CD4-positive, alpha-beta T cell treated with Interleukin-6 for 4 hours (primary cell): ENCODE measurements around the gene KIR2DL4.
"Not testable (repeated sequence)": the region's sequence is repeated elsewhere in the genome, so short reads cannot be mapped to it uniquely, and the experiment has no call there.

Experiments used
- DNase-seq: peaks from one replicate; pipeline ENCODE4 v3.0.0-alpha.2; 2020; ENCODE audit warnings: mixed read lengths

KIR2DL4 gene

GRCh38 chr19:54805665-54806515 is 2.5 kb downstream of the KIR2DL4 start:
- no peak for DNase-seq

GRCh38 chr19:54806516-54806838 is 3.1 kb downstream of the KIR2DL4 start:
- DNase-seq = no peak

- DNase-seq = not testable (repeated sequence)
Measured at GRCh38 chr19:54814571-54814970, 11.2 kb downstream of the KIR2DL4 start.

- DNase-seq = not testable (repeated sequence)
Measured at GRCh38 chr19:54816251-54816650, 12.8 kb downstream of the KIR2DL4 start, which contains the start of gene KIR3DL1. Gene KIR3DL1 (plus strand): TSS chr19:54816468.

- no peak for DNase-seq
Measured at GRCh38 chr19:54817670-54818536, 14.5 kb downstream of the KIR2DL4 start.

GRCh38 chr19:54824416-54824815 is 21.0 kb downstream of the KIR2DL4 start:
- not testable (repeated sequence) for DNase-seq

GRCh38 chr19:54825326-54825725 is 21.9 kb downstream of the KIR2DL4 start:
- not testable (repeated sequence) for DNase-seq

GRCh38 chr19:54828064-54828463 is 24.7 kb downstream of the KIR2DL4 start:
- DNase-seq = not testable (repeated sequence)

GRCh38 chr19:54832496-54832895 is 29.1 kb downstream of the KIR2DL4 start, which contains the start of gene KIR2DS4:
Gene KIR2DS4 (plus strand): TSS chr19:54832676.
- DNase-seq = not testable (repeated sequence)

- not testable (repeated sequence) for DNase-seq
Measured at GRCh38 chr19:54835126-54835525, 31.7 kb downstream of the KIR2DL4 start.

GRCh38 chr19:54837522-54837921 is 34.1 kb downstream of the KIR2DL4 start:
- not testable (repeated sequence) for DNase-seq

- DNase-seq = not testable (repeated sequence)
Measured at GRCh38 chr19:54843171-54843570, 39.8 kb downstream of the KIR2DL4 start.

- not testable (repeated sequence) for DNase-seq
Measured at GRCh38 chr19:54850061-54850640, 46.7 kb downstream of the KIR2DL4 start, which contains the start of gene KIR3DL2. Gene KIR3DL2 (plus strand): TSS chr19:54850443. CDS start chr19:54850476, 33 bp downstream.

GRCh38 chr19:54850930-54851329 is 47.5 kb downstream of the KIR2DL4 start:
- DNase-seq = no peak

- no peak for DNase-seq
Measured at GRCh38 chr19:54851353-54851752, 47.9 kb downstream of the KIR2DL4 start.

- not testable (repeated sequence) for DNase-seq
Measured at GRCh38 chr19:54855241-54855640, 51.8 kb downstream of the KIR2DL4 start.

GRCh38 chr19:54858476-54858875 is 55.1 kb downstream of the KIR2DL4 start:
- DNase-seq = not testable (repeated sequence)

GRCh38 chr19:54859421-54859820 is 56.0 kb downstream of the KIR2DL4 start:
- not testable (repeated sequence) for DNase-seq

GRCh38 chr19:54863459-54863858 is 60.0 kb downstream of the KIR2DL4 start:
- DNase-seq = not testable (repeated sequence)
